Measurements from ENCODE around the gene LPP. TPM values are rescaled to one million over a fixed set of nuclear protein-coding genes. Genes with fewer than 3 reads are reported as not detected.

Gene LPP
- polyA plus RNA-seq, 1 donor (not counting 4 experiments of a cell fraction or from before 2014, with no cell fraction given), result 16.0 TPM

- H3K9me3 ChIP-seq (ENCODE audit: control insufficient read depth, low read depth, low read length), result no peaks in the 10 kb centered on the region
- TF ChIP-seq EZH2 (IDR thresholded peaks at IDR 0.05; ENCODE audit: low read length) (no peak), CTCF (optimal IDR thresholded peaks at IDR 0.05 in 1 of 3, IDR thresholded peaks at IDR 0.05 in 1 of 3, conservative IDR thresholded peaks at IDR 0.05 in 1 of 3; ENCODE audit: extremely low read depth in 1 of 3, insufficient read depth in 2 of 3, low read length in 3 of 3) (no peak)
- H3K4me2 ChIP-seq (ENCODE audit: control insufficient read depth, extremely low read depth, insufficient read depth, low read depth, low read length), result no peak overlapping the region
- FAIRE-seq (no peak), DNase-seq (ENCODE audit: low read depth, low spot score) (no peak)
- dilution Hi-C loops (cut with MboI; ENCODE audit: extremely low pct_ligation_motif_present, low sequenced_read_pairs), result no loop called here
- H2AFZ ChIP-seq (ENCODE audit: control insufficient read depth, low read length), result no peak overlapping the region
- no peak overlapping the region for H3K27ac ChIP-seq (ENCODE audit: control insufficient read depth, insufficient read depth, low read length)
- no peaks in the 10 kb centered on the region for H3K9me1 ChIP-seq (ENCODE audit: control insufficient read depth, extremely low read depth, insufficient read depth, low read length)
- no peak overlapping the region for H3K9ac ChIP-seq (ENCODE audit: control insufficient read depth, extremely low read depth, insufficient read depth, low read length)
- peaks cover 2% of the 10 kb centered on the region for H3K4me1 ChIP-seq (ENCODE audit: control insufficient read depth, extremely low read depth, insufficient read depth, low read length)
- peaks cover 0 to 7% of the 10 kb centered on the region in 2 experiments for H3K36me3 ChIP-seq (ENCODE audit: control insufficient read depth in 2 of 2, extremely low read depth in 1 of 2, insufficient read depth in 2 of 2, low read length in 2 of 2)
- no peaks in the 10 kb centered on the region for H3K27me3 ChIP-seq (ENCODE audit: control insufficient read depth, extremely low read depth, insufficient read depth, low read length)
- no peak overlapping the region for H3K4me3 ChIP-seq (ENCODE audit: control insufficient read depth in 2 of 3, extremely low read depth in 1 of 3, insufficient read depth in 2 of 3, low read depth in 1 of 3, low read length in 3 of 3)
- H4K20me1 ChIP-seq (ENCODE audit: control insufficient read depth, extremely low read depth, insufficient read depth, low read length), result no peaks in the 10 kb centered on the region
- no peaks in the 10 kb centered on the region for H3K79me2 ChIP-seq (ENCODE audit: control insufficient read depth, insufficient read depth, low read length)
Observed at GRCh38 chr3:188472336-188472735, 318.4 kb downstream of the LPP start.

DNA sequence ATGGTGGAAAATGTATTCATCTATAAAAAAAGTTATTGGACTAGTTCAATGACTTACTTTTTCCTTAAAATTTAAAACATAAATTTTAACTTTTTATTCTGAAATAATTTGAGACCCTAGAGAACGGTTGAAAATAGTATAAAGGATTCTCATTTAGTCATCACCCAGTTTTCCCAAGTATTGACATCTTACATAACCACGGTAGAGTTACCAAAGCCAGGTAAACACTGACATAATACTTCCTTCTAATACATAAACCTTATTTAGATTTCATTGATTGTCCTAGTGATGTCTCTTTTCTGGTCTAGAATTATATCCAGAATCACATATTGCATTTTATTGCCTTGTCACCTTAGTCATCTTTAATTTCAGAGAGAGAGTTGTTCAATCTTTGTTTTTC, 319.1 kb downstream of the LPP start:
- H3K9me1 ChIP-seq (ENCODE audit: control insufficient read depth, extremely low read depth, insufficient read depth, low read length), result no peaks in the 10 kb centered on the region
- H2AFZ ChIP-seq (ENCODE audit: control insufficient read depth, low read length), result no peak overlapping the region
- no peak overlapping the region for H3K9ac ChIP-seq (ENCODE audit: control insufficient read depth, extremely low read depth, insufficient read depth, low read length)
- FAIRE-seq (no peak), DNase-seq (ENCODE audit: low read depth, low spot score) (no peak)
- dilution Hi-C loops (cut with MboI; ENCODE audit: extremely low pct_ligation_motif_present, low sequenced_read_pairs), result no loop called here
- H3K27me3 ChIP-seq (ENCODE audit: control insufficient read depth, extremely low read depth, insufficient read depth, low read length), result no peaks in the 10 kb centered on the region
- H3K79me2 ChIP-seq (ENCODE audit: control insufficient read depth, insufficient read depth, low read length), result no peaks in the 10 kb centered on the region
- no peaks in the 10 kb centered on the region for H3K4me1 ChIP-seq (ENCODE audit: control insufficient read depth, extremely low read depth, insufficient read depth, low read length)
- H3K4me2 ChIP-seq (ENCODE audit: control insufficient read depth, extremely low read depth, insufficient read depth, low read depth, low read length), result no peak overlapping the region
- no peak overlapping the region for H3K27ac ChIP-seq (ENCODE audit: control insufficient read depth, insufficient read depth, low read length)
- no peaks in the 10 kb centered on the region for H4K20me1 ChIP-seq (ENCODE audit: control insufficient read depth, extremely low read depth, insufficient read depth, low read length)
- peaks cover 0 to 7% of the 10 kb centered on the region in 2 experiments for H3K36me3 ChIP-seq (ENCODE audit: control insufficient read depth in 2 of 2, extremely low read depth in 1 of 2, insufficient read depth in 2 of 2, low read length in 2 of 2)
- TF ChIP-seq CTCF (optimal IDR thresholded peaks at IDR 0.05 in 1 of 3, IDR thresholded peaks at IDR 0.05 in 1 of 3, conservative IDR thresholded peaks at IDR 0.05 in 1 of 3; ENCODE audit: extremely low read depth in 1 of 3, insufficient read depth in 2 of 3, low read length in 3 of 3) (no peak), EZH2 (IDR thresholded peaks at IDR 0.05; ENCODE audit: low read length) (no peak)
- no peak overlapping the region for H3K4me3 ChIP-seq (ENCODE audit: control insufficient read depth in 2 of 3, extremely low read depth in 1 of 3, insufficient read depth in 2 of 3, low read depth in 1 of 3, low read length in 3 of 3)
- H3K9me3 ChIP-seq (ENCODE audit: control insufficient read depth, low read depth, low read length), result no peaks in the 10 kb centered on the region

Measured in keratinocyte (primary cell).